ENCODE data around the gene ARHGAP26.
"Not testable (repeated sequence)": the region's sequence is repeated elsewhere in the genome, so short reads cannot be mapped to it uniquely, and the experiment has no call there.

Gene ARHGAP26

DNA sequence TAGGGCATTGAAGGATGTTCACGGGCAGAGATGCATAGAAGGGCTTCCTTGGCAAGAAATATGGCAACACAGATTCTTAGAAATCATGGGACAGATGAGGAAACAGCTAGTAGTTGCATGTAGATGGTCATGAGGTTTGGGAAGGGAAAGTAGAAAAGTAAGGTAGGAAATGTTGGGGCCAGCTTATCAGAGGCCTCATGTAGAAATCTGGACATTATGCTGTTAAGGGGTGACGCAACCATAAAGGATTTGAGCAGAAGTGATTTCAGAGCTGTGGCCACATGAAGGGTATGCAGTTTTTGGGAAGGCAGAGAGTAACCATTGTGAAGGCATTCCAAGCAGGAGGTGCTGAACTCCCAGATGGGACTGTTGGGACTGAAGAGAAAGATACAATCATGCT lies 224.0 kb downstream of the ARHGAP26 start:
- DNase-seq (ENCODE audit: low read depth), result no peak

DNA sequence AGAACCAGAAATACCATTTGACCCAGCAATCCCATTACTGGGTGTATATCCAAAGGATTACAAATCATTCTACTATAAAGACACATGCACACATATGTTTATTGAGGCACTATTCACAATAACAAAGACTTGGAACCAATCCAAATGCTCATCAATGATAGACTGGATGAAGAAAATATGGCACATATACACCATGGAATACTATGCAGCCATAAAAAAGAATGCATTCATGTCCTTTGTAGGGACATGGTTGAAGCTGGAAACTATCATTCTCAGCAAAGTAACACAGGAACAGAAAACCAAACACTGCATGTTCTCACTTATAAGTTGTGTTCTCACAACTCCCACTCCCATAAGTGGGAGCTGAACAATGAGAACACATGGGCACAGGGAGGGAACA lies 225.4 kb downstream of the ARHGAP26 start:
- DNase-seq (ENCODE audit: low read depth), result not testable (repeated sequence)

DNA sequence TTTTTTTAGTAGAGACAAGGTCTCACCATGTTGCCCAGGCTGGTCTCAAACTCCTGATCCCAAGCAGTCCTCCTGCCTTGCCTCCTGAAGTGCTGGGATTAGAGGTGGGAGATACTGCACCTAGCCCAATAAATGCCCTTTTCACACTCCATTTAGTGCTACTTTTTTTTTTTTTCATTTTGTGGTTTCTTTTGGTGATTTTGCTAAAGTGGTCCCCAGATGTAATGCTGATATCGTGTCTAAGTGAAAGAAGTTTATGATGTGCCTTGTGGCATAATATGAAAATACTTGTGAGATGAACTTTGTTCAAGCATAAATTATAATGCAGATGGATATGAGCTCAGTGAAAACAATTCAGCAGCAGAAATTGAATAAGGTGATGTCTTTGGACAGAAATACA lies 227.4 kb downstream of the ARHGAP26 start:
- DNase-seq (ENCODE audit: low read depth), result no peak

DNA sequence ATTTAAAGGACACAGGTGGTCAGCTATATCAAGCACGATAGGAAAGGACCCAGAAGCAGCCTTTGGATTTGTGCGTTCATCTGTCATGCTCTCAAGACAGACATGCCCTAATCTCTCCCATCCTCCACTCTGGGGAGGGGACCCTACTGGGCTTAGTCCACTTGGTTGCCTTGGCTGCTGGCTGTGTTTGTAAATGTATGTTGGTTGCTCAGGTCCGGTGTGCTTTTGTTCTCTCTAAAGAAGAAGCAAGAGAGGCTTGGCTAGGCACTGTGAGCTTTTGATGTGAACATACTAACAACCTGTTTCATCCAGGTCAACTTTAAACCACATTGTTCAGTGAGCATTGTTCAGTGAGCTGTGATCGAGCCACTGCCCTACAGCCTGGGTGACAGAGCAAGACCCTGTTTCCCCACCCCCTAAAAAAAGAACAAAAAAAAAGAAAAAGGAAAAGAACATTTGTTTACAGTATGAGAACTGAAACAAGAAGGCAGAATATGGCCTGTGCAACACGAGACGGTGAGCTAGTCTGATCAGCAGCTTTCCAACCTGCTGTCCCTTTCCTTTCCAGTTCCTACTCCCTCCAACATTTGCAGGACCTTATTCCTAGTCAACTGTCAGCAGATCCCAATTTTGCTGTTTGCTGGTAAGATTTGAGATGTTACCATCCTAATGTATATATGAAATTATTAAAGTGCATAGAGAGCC lies 228.3 kb downstream of the ARHGAP26 start:
- DNase-seq (ENCODE audit: low read depth), result no peak

DNA sequence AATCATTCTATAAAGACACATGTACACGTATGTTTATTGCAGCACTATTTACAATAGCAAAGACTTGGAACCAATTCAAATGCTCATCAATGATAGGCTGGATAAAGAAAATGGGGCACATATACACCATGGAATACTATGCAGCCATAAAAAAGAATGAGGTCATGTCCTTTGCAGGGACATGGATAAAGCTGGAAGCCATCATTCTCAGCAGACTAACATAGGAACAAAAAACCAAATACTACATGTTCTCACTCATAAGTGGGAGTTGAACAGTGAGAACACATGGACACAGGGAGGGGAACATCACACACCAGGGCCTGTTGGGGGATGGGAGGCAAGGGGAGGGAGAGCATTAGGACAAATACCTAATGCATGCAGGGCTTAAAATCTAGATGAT lies 230.4 kb downstream of the ARHGAP26 start:
- DNase-seq (ENCODE audit: low read depth), result not testable (repeated sequence)

DNA sequence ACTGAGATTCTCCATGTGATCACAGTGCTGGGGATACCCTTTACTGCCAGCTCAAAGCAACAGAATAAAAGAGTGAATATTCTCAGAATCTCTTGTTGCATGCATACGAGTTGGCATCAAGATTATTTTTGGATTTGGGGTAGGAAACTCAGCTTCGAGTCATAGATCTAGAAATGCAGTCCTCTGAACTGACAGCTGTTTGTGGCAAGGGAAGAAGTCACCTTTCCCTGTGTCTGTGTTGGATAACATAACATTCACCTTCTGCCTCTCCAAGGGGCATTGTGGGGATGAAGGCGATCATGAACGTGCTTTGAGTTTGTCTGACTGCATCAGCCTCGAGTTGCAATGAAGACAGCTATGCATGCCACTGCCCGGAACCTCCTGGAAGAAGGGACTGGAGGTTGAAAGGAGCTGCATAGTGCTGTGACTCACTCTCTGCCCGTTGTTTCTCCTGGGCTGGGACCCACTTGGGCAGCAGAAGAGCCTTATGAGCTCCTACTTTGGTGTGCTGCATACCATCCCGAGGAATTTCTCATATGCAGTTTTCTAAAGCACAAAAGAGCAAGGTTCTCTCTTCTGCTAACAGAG lies 231.7 kb downstream of the ARHGAP26 start:
- peak; percentile 48 for DNase-seq (ENCODE audit: low read depth)

DNA sequence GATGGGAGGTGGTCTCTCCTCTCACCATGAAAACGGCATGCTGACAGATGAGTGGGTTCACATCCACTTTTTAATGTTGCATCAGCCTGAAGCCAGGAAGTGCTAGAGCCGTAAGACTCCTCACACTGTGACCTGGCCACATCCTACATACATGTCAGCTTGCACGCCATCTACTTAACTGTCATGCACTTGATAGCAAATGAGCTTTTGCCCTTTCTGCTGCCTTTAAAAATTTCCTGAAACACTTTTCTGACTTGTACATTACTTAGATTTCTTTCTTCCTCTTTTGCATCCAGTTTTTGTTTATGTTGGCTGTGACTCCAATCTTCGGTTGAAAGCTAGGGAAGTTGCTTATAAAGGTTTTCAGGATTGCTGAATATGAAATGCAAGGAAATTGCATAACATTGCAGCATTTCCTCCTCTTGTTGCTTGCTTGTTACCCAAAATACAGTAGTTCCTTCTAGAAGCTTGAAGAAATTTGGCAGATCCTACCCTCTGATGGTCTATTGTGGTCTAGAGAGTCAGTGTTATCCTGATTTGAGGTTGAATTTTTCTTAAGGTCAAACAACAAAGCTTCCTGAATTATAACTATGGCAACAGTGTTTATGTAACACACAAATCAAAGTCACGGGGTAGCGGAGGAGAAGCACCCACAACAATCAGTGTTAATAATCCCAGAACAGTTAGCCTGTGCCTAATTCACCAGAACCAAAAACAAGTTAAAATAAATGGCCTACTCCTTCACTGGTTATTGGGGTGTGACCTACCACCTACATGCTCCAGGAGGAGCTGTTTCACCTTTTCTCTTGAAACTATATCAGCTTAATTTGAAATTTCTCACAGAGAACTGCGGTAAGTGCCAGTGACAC lies 232.5 kb downstream of the ARHGAP26 start:
- peak; percentile 87 for DNase-seq (ENCODE audit: low read depth)

DNA sequence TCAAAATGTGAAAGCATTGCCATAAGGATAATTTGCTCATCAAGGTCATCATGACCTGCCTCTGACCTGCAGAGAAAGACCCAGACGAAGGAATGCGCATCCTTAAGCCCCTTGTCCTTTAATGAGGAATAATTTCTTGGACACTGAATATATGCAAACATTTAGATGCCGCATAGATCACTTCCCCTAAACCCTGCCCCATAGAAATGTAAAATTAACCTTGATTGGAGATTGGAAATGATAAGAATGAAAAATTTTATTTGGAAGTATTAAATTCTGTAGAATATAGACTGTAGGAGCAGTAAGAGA lies 233.1 kb downstream of the ARHGAP26 start:
- no peak for DNase-seq (ENCODE audit: low read depth)

DNA sequence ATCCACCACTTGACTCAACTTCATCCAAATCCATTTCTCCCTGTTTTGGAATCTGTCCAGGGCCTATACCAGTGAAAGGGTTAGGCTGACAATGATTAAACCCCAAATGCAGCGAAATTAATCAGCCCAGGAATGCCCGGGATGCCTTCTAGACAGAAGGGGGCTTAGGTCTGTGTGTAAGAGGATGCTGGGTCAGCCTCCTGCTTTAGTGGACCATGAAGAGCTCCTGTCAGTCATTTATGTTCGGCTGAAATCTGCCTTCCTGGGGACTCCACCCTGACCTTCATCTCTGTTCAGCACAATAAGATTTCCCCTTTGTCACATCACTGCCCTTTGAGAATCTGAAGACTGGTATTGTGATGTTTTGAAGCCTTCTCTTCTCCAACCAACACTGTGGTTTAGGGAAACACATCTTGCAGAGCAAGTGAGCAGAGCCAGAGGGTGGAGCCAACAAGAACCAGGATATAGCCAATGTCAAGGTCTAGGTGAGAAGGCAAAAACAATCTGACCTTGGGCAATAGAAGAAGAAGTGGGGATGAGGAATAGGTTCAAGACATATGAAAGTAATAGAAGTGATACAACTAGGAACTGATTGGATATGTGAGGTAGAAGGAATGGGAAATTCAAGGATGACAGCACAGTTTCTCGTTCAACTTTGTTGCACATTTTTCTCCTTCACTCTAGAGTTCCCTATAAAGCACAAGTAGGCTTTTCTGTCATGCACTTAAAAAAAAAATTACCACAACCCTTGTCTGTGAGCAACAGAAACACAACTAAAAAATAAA lies 234.4 kb downstream of the ARHGAP26 start:
- no peak for DNase-seq (ENCODE audit: low read depth)

DNA sequence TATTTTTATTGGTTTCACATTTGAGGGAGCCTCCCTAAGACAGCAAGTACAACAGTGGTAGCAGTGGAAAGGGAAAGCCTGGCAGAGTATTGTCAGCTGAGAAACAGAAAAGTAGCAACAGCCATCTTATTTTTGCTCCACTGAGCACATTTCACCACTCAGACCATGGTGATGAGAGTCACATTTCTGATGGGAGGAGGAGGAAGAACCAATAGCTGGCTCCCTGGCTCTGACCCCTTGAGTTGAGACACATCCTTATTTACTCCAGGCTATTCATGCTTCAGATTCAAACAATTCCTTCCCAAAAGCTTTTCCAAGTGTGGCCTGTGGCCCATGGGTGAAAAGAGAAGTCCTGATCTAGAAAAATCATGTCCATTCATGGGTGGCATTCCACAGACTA lies 236.3 kb downstream of the ARHGAP26 start:
- peak; percentile 32 for DNase-seq (ENCODE audit: low read depth)

DNA sequence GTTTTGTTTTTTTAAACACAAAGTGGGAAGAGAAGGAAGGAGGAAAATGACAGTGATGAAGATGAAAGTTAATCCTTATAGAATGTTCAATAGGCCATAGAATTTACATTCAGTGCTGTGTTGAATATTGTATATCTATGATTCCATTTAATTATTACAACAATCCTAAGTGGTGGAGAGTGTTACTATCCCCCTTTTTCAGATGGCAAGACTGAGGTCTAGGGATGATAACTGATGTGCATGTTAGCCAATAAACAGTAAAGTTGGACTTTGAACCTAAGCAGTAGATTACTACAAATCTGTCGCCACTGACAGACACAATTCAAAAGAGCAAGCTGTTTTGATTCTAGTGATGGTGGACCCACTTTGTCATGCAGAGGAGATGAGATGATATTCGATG lies 237.9 kb downstream of the ARHGAP26 start:
- DNase-seq (ENCODE audit: low read depth), result no peak

DNA sequence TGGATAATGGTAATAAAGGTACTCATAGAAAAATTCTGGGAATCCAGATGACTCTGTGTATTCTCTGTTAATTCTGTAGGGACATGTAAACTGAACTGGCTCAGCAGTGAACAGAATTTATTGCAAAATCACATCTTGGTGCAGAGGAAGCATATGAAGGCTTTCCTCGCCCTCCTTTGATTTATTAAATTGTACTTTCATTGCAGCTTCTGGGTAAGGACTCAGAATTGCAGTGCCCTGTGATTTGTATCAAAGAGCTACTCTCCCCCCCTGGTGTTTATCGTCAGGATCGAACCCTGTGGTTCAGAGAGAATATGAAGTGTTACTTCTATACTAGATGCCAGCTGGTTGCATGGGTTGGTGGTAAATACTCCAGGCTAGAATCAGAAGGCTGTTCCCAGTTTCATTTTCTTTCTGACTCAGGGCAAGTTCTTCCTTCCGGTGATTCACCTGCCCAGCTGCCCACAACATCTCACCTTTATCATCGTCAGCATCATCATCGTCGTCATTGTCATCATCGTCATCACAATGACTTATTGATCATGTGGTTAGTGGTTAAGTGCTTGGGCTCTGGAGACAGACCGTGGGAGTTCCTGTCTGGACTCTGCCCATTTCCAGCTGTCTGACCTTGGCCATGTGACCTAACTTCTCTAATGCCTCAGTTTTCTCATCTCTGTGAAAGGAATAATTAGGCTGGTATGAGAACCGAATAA lies 238.8 kb downstream of the ARHGAP26 start:
- DNase-seq (ENCODE audit: low read depth), result peak; percentile 27

DNA sequence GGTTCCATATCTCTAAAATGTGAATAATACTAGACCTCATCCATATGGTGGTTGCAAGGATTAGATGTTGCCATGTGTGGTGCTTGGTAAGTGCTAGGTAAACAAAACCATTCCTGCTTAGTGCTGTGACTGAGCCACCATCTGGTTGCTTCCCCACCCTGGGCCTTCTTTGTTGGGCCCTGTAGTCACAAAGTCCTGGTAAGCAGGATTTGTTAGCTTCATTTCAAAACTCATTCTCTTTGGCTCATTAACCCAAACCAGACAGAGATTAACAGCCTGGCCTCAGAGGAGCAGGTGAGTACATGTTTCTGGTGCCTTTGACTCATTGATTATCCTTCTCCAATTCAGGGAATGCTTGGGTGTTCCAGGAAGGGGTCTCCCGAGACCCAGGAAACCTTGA lies 240.2 kb downstream of the ARHGAP26 start:
- no peak for DNase-seq (ENCODE audit: low read depth)

DNA sequence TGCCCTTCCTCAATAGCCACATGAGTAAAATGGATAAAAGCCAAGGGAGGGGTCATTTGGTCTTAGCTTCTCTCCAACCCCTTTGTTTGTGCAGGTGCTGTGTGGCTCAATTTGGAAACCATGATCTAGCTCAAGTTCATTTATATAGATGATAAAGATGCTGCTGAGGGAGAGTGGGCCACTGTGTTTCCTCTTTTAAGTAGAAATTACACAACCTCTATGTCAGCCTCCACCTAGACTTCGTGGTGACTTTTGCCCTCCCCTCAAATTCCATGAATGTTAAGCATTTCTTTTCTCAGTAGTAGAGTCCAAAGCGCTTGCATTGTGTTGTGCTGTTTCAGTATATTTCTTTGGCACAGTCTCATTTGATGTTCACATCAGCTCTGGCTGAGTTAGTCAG lies 241.4 kb downstream of the ARHGAP26 start:
- peak; percentile 14 for DNase-seq (ENCODE audit: low read depth)

DNA sequence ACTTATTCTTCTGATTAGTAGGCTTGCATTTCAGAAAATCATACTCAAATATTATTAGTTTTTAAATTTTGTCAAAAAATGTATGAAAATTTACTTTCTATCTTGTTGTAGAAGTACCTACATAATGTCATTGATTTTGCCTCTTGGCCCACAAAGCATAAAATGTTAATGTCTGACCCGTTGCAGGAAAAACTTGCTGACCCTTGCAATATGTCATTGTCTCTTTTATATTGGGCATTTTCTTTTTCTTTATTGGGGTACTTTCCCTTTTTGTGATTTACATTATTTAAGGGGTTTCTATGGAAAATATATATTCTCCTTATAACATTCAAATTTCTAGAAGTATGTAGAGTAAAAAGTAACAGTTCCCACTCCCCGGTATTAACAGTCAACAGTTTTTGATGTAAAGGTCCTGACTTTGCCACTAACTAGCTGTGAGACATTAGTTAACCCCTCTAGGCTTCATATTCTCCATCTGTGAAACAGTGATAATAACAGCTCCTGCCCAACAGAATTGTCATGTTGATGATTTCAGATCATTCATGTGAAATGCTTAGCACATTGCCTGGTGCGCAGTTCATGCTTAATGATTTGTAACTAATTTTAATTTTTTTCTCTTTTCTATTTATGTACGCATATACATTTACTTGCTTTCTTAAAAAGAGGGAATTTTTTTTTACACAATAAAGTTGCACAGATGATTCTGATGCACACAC lies 243.2 kb downstream of the ARHGAP26 start:
- no peak for DNase-seq (ENCODE audit: low read depth)

DNA sequence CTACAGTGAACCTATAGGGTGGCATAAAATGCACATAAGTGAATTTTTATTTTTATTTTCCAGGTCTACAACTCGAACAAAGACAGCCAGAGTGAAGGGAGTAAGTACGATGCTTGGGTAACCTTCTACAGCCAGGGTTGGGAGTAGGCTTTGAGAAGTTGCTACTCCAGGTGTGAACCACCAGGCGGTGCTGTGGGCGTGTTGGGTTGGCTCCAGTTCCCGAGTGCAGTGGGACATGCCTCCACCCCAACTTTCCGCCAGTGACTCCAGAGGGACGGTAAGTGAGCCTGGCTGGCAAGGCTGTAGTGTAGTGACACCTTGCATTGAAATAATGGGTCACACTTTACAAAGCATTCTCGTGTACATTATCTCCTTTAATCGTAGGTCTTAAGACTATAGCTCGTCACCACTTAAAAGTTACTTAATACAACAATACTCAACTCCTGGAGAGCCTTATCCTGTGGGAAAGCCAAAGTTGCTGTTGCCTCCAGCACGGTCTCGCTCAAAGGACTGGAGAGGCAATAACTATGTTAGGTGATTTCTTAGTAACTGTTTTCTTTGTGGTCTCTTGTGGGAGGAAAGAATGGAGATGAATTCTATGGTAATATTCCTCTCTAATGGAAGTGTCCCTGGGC lies 244.0 kb downstream of the ARHGAP26 start:
- no peak for DNase-seq (ENCODE audit: low read depth)

DNA sequence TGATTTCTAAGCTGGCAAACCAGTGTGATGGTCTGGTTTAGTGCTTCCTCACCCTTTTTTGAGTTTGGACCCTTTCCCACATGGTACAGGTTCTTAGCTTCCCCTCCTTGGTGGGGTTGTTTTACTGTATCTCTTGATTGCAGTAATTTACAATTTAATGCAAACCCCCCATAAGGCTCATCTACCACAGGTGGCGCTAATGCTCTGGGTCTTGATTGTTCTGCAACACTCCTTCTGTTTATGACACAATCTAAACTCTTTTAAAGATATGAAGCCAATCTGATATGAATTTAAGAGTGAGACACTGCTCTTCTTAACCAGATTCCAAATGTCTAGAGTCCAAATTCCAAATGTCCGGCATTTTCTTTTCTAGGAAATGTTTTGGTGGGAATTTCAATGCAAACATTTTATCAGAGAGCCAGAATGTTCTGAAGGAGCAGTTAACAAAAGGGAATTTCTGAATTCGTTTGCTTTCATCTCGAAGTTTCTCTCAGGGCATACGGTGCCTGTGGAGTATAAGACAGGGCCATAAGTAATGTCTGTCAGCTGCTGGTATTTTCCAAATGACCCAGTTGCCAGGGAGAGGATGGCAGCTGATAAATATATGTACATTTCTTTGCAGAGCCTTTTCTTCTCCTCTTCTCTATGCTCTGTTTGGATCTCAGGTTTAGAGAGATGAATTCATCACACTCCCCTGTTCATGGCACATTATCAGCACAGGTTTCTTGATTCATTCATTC lies 246.8 kb downstream of the ARHGAP26 start:
- DNase-seq (ENCODE audit: low read depth), result peak; percentile 15

DNA sequence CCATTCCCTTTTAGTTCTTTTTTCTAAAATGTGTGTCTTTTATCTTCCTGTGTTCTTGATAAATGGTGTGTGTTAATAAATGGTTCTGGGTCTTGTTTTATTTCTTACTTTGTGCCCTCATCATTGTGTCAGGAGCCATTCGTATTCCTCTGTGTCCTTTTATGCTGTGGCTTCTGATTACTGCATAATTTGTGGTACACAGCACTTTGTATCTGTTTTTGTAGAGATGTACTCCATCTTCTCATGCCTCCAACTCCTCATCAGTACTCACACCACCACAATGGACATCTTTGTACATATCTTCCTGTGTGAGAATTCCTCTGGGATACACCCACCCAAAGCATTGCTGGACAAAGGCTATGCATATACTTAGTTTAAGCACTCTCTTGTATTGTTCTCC lies 247.4 kb downstream of the ARHGAP26 start:
- no peak for DNase-seq (ENCODE audit: low read depth)

DNA sequence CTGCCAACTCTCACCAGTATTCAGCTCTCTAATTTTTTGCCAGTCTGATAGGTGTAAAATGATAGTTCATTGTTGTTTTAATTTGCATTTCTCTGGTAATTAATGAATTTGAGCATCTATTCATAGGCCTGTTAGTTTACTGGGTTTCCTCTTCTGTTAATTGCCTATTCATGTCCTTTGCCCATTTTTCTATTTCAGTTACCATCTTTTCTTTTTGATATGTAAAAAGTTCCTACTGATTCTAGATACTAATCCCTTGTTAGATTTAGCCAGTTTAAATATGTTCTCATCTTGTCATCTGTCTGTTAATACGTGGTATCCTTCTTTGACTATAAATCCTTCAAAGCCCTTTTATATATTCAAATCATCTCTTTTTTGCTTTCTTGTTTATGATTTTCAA lies 247.8 kb downstream of the ARHGAP26 start:
- DNase-seq (ENCODE audit: low read depth), result no peak

DNA sequence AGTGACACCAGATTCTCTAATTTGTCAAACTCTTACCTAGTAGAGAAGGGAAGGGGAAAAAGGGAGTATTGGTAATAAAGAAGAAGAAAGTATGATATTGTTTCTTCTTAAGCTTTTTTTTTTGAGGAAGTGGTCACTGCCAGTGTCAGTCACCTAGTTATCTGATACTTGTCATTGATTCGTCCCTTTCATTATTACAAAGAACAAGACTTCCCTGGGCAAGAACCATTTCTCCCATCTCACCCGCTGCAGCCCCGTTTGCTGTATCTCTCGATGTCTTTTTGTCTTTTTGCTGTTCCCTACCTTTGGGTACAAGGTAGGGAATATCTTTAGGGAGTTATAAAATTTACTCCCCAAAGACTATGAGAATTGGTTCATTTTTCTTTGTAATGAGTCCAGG lies 249.0 kb downstream of the ARHGAP26 start:
- DNase-seq (ENCODE audit: low read depth), result no peak

Measured in fibroblast of gingiva (primary cell).